HG02588 (cell line): Measurements from ENCODE around the gene SYT1.
"Not testable (repeated sequence)": the region's sequence is repeated elsewhere in the genome, so short reads cannot be mapped to it uniquely, and the experiment has no call there.

Source experiments
- ATAC-seq: cut with Tn5 transposase; IDR thresholded peaks from one replicate; pipeline ENCODE4 v1.9.1; 2021; ENCODE audit warnings: mild to moderate bottlenecking, moderate library complexity; ENCODE audit not compliant: unreplicated experiment

Gene SYT1

GRCh38 chr12:78966062-78966461, 101.5 kb downstream of the SYT1 start:
- no peak for ATAC-seq

- ATAC-seq, result no peak
Measured at GRCh38 chr12:78966926-78967325, 102.4 kb downstream of the SYT1 start.

GRCh38 chr12:78968226-78968625, 103.7 kb downstream of the SYT1 start:
- ATAC-seq, result no peak

- ATAC-seq, result no peak
Measured at GRCh38 chr12:78970041-78970440, 105.5 kb downstream of the SYT1 start.

- no peak for ATAC-seq
Measured at GRCh38 chr12:78977304-78977867, 112.8 kb downstream of the SYT1 start.

- no peak for ATAC-seq
Measured at GRCh38 chr12:78994168-78994791, 129.7 kb downstream of the SYT1 start.

- no peak for ATAC-seq
Measured at GRCh38 chr12:79000501-79000900, 135.9 kb downstream of the SYT1 start.

- ATAC-seq, result no peak
Measured at GRCh38 chr12:79001404-79001803, 136.8 kb downstream of the SYT1 start.

- peak; percentile 63 for ATAC-seq
Measured at GRCh38 chr12:79006306-79006705, 141.7 kb downstream of the SYT1 start.

- no peak for ATAC-seq
Measured at GRCh38 chr12:79008591-79008990, 144.0 kb downstream of the SYT1 start.

GRCh38 chr12:79012636-79013035, 148.1 kb downstream of the SYT1 start:
- no peak for ATAC-seq

- no peak for ATAC-seq
Measured at GRCh38 chr12:79016181-79016580, 151.6 kb downstream of the SYT1 start.

- ATAC-seq, result peak; percentile 82
Measured at GRCh38 chr12:79019672-79020071, 155.1 kb downstream of the SYT1 start.

- ATAC-seq, result peak; percentile 31
Measured at GRCh38 chr12:79020106-79020505, 155.5 kb downstream of the SYT1 start.

GRCh38 chr12:79021021-79021420, 156.4 kb downstream of the SYT1 start:
- ATAC-seq, result no peak

GRCh38 chr12:79023261-79023660, 158.7 kb downstream of the SYT1 start:
- no peak for ATAC-seq

GRCh38 chr12:79023784-79024183, 159.2 kb downstream of the SYT1 start:
- ATAC-seq, result no peak

- no peak for ATAC-seq
Measured at GRCh38 chr12:79033788-79034187, 169.2 kb downstream of the SYT1 start.

GRCh38 chr12:79044748-79045147, 180.2 kb downstream of the SYT1 start:
- ATAC-seq, result not testable (repeated sequence)

- not testable (repeated sequence) for ATAC-seq
Measured at GRCh38 chr12:79045149-79045703, 180.7 kb downstream of the SYT1 start.

GRCh38 chr12:79046021-79046420, 181.4 kb downstream of the SYT1 start:
- no peak for ATAC-seq

GRCh38 chr12:79048962-79049361, 184.4 kb downstream of the SYT1 start:
- ATAC-seq, result no peak

- no peak for ATAC-seq
Measured at GRCh38 chr12:79053394-79053793, 188.8 kb downstream of the SYT1 start.
